ENCODE measurements around the gene BABAM1. TPM values are rescaled to one million over a fixed set of nuclear protein-coding genes. Genes with fewer than 3 reads are reported as not detected.

BABAM1 gene
- total RNA-seq, 1 experiment from 2014 or later: 93.3 TPM

DNA sequence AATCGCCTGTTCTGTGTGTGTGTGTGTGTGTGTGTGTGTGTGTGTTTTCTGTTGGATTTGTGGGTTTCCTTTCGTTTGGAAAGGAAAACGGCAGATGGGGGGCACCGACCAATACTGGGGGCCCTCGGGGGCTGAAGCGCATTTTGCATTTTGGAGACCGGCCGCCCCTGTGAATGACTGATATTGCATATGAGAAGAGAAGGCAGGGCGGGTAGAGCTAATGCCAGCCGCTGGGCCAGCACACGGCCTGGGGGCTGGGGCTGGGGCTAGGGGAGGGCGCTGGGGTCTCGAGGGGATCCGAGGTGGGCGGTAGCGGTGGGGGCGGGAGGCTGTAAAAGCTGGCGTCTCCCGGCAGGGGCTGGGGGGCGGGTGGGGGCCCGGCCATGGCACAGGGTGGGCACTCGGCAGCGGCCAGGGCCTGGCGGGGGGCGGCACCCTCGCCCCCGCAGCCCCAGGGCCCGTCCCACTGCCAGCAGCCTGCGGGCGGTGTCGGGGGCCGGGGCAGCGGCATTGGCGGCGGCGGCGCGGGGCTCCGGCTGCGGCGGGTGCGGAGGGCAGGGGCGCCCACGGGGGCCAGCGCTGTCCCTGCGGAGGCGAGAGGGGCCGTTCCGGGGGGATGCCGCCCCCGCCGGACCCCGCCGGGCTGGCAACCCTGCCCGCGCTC, 56.2 kb downstream of the BABAM1 start:
- H3K9me3 ChIP-seq (ENCODE audit: control insufficient read depth in 1 of 2, insufficient read depth in 1 of 2, low read depth in 1 of 2, low read length in 2 of 2): no peaks in the 10 kb centered on the region
- no TSS peak for BruUV-seq (replicated peaks)
- TF ChIP-seq CEBPB (IDR thresholded peaks at IDR 0.05; ENCODE audit: low read depth): no peak
- TF ChIP-seq, protein P1, sequence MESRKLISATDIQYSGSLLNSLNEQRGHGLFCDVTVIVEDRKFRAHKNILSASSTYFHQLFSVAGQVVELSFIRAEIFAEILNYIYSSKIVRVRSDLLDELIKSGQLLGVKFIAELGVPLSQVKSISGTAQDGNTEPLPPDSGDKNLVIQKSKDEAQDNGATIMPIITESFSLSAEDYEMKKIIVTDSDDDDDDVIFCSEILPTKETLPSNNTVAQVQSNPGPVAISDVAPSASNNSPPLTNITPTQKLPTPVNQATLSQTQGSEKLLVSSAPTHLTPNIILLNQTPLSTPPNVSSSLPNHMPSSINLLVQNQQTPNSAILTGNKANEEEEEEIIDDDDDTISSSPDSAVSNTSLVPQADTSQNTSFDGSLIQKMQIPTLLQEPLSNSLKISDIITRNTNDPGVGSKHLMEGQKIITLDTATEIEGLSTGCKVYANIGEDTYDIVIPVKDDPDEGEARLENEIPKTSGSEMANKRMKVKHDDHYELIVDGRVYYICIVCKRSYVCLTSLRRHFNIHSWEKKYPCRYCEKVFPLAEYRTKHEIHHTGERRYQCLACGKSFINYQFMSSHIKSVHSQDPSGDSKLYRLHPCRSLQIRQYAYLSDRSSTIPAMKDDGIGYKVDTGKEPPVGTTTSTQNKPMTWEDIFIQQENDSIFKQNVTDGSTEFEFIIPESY (IDR thresholded peaks at IDR 0.05; ENCODE audit: extremely low read depth, insufficient replicate concordance, low read length): no peak
- TF ChIP-seq EZH2phosphoT487 (IDR thresholded peaks at IDR 0.05; ENCODE audit: borderline replicate concordance): no peak
- TF ChIP-seq EZH2 (IDR thresholded peaks at IDR 0.05): no peak
- TF ChIP-seq ELF1 (IDR thresholded peaks at IDR 0.05; ENCODE audit: borderline replicate concordance, low read depth): no peak
- TF ChIP-seq ZNF274 (IDR thresholded peaks at IDR 0.05; ENCODE audit: low read depth, low read length): no peak
- no peak for TF ChIP-seq EGR1 (IDR thresholded peaks at IDR 0.05; ENCODE audit: low read depth)
- TF ChIP-seq POLR2AphosphoS5 (IDR thresholded peaks at IDR 0.05; ENCODE audit: low read depth, low read length): no peak
- TF ChIP-seq POLR2A (IDR thresholded peaks at IDR 0.05; ENCODE audit: borderline replicate concordance, extremely low read depth, insufficient read depth, insufficient read length): no peak
- TF ChIP-seq CBX3 (IDR thresholded peaks at IDR 0.05; ENCODE audit: low read depth): no peak
- TF ChIP-seq SIN3A (IDR thresholded peaks at IDR 0.05; ENCODE audit: low read depth): no peak
- TF ChIP-seq SRF (IDR thresholded peaks at IDR 0.05; ENCODE audit: low read depth): no peak
- TF ChIP-seq SP1 (IDR thresholded peaks at IDR 0.05; ENCODE audit: low read depth): no peak
- TF ChIP-seq, protein P2, sequence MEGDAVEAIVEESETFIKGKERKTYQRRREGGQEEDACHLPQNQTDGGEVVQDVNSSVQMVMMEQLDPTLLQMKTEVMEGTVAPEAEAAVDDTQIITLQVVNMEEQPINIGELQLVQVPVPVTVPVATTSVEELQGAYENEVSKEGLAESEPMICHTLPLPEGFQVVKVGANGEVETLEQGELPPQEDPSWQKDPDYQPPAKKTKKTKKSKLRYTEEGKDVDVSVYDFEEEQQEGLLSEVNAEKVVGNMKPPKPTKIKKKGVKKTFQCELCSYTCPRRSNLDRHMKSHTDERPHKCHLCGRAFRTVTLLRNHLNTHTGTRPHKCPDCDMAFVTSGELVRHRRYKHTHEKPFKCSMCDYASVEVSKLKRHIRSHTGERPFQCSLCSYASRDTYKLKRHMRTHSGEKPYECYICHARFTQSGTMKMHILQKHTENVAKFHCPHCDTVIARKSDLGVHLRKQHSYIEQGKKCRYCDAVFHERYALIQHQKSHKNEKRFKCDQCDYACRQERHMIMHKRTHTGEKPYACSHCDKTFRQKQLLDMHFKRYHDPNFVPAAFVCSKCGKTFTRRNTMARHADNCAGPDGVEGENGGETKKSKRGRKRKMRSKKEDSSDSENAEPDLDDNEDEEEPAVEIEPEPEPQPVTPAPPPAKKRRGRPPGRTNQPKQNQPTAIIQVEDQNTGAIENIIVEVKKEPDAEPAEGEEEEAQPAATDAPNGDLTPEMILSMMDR (IDR thresholded peaks at IDR 0.05 in 2 of 3, conservative IDR thresholded peaks at IDR 0.05 in 1 of 3; ENCODE audit: borderline replicate concordance in 1 of 3, insufficient read depth in 1 of 3, low read depth in 2 of 3, low read length in 2 of 3): no peak
- TF ChIP-seq RAD21 (IDR thresholded peaks at IDR 0.05; ENCODE audit: low read depth): no peak
- no peak for TF ChIP-seq TCF7L2 (IDR thresholded peaks at IDR 0.05; ENCODE audit: borderline replicate concordance, extremely low read depth, insufficient read depth, insufficient read length)
- TF ChIP-seq ZFX (IDR thresholded peaks at IDR 0.05): no peak
- TF ChIP-seq, protein P3, sequence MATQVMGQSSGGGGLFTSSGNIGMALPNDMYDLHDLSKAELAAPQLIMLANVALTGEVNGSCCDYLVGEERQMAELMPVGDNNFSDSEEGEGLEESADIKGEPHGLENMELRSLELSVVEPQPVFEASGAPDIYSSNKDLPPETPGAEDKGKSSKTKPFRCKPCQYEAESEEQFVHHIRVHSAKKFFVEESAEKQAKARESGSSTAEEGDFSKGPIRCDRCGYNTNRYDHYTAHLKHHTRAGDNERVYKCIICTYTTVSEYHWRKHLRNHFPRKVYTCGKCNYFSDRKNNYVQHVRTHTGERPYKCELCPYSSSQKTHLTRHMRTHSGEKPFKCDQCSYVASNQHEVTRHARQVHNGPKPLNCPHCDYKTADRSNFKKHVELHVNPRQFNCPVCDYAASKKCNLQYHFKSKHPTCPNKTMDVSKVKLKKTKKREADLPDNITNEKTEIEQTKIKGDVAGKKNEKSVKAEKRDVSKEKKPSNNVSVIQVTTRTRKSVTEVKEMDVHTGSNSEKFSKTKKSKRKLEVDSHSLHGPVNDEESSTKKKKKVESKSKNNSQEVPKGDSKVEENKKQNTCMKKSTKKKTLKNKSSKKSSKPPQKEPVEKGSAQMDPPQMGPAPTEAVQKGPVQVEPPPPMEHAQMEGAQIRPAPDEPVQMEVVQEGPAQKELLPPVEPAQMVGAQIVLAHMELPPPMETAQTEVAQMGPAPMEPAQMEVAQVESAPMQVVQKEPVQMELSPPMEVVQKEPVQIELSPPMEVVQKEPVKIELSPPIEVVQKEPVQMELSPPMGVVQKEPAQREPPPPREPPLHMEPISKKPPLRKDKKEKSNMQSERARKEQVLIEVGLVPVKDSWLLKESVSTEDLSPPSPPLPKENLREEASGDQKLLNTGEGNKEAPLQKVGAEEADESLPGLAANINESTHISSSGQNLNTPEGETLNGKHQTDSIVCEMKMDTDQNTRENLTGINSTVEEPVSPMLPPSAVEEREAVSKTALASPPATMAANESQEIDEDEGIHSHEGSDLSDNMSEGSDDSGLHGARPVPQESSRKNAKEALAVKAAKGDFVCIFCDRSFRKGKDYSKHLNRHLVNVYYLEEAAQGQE (IDR thresholded peaks at IDR 0.05; ENCODE audit: low read depth): no peak
- TF ChIP-seq, protein P4, sequence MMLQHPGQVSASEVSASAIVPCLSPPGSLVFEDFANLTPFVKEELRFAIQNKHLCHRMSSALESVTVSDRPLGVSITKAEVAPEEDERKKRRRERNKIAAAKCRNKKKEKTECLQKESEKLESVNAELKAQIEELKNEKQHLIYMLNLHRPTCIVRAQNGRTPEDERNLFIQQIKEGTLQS (IDR thresholded peaks at IDR 0.05): no peak
- no peak for TF ChIP-seq FOSL1 (IDR thresholded peaks at IDR 0.05; ENCODE audit: low read depth)
- no peaks in the 10 kb centered on the region for H4K20me1 ChIP-seq (ENCODE audit: insufficient read depth)
- ChIA-PET CTCF (no interaction called here), RAD21 (ENCODE audit: low non-redundant PET in 1 of 2, low total read pairs in 2 of 2, uncharacterized antibody in 2 of 2, unreplicated experiment in 2 of 2) (no interaction called here), POLR2A (no interaction called here)
- H3K9ac ChIP-seq (ENCODE audit: low read length): no peak overlapping the region
- ATAC-seq: no peak
- H3K4me1 ChIP-seq (ENCODE audit: control insufficient read depth in 1 of 2, insufficient read depth in 2 of 2, low read length in 2 of 2): peaks cover 5 to 15% of the 10 kb centered on the region in 2 experiments
- H3K27ac ChIP-seq (ENCODE audit: low read depth, low read length): no peak overlapping the region
- H3K4me3 ChIP-seq (replicated peaks in 1 of 2; ENCODE audit: low read depth in 1 of 2, low read length in 2 of 2): no peak overlapping the region
- no peaks in the 10 kb centered on the region for H3K27me3 ChIP-seq (ENCODE audit: insufficient read depth, low read length)
- H3K4me2 ChIP-seq (ENCODE audit: low read length): no peak overlapping the region
- no peaks in the 10 kb centered on the region for H3K9me2 ChIP-seq (ENCODE audit: insufficient read depth)
- H3K36me3 ChIP-seq (ENCODE audit: control insufficient read depth in 1 of 2, insufficient read depth in 2 of 2, low read length in 2 of 2): peaks cover 11 to 12% of the 10 kb centered on the region in 2 experiments; a peak in 2 of 4 replicates
- DNase-seq (ENCODE audit: low read depth, low spot score): no peak
- H3K79me2 ChIP-seq (ENCODE audit: insufficient read depth, low read length): no peaks in the 10 kb centered on the region; the same call in 1 of the 2 replicates
- H2AFZ ChIP-seq (ENCODE audit: low read depth, low read length, poor library complexity, severe bottlenecking): no peak overlapping the region
- intact Hi-C loops (cut with micrococcal nuclease): no loop called here
